ENCODE results near the gene LRP1B. TPM values are rescaled to one million over a fixed set of nuclear protein-coding genes. Genes with fewer than 3 reads are reported as not detected.
"Not testable (repeated sequence)": the region's sequence is repeated elsewhere in the genome, so short reads cannot be mapped to it uniquely, and the experiment has no call there.

LRP1B gene
- total RNA-seq, 1 donor from 2014 or later: 71.4 TPM

GRCh38 chr2:140680862-140681261 lies 1450.0 kb downstream of the LRP1B start:
- no peak for DNase-seq

GRCh38 chr2:140679752-140680151 lies 1451.1 kb downstream of the LRP1B start:
- DNase-seq: no peak

GRCh38 chr2:140669911-140670310 lies 1460.9 kb downstream of the LRP1B start:
- DNase-seq: no peak

GRCh38 chr2:140667203-140667602 lies 1463.6 kb downstream of the LRP1B start:
- no peak for DNase-seq

- no peak for DNase-seq
Measured at GRCh38 chr2:140662504-140662903, 1468.3 kb downstream of the LRP1B start.

DNA sequence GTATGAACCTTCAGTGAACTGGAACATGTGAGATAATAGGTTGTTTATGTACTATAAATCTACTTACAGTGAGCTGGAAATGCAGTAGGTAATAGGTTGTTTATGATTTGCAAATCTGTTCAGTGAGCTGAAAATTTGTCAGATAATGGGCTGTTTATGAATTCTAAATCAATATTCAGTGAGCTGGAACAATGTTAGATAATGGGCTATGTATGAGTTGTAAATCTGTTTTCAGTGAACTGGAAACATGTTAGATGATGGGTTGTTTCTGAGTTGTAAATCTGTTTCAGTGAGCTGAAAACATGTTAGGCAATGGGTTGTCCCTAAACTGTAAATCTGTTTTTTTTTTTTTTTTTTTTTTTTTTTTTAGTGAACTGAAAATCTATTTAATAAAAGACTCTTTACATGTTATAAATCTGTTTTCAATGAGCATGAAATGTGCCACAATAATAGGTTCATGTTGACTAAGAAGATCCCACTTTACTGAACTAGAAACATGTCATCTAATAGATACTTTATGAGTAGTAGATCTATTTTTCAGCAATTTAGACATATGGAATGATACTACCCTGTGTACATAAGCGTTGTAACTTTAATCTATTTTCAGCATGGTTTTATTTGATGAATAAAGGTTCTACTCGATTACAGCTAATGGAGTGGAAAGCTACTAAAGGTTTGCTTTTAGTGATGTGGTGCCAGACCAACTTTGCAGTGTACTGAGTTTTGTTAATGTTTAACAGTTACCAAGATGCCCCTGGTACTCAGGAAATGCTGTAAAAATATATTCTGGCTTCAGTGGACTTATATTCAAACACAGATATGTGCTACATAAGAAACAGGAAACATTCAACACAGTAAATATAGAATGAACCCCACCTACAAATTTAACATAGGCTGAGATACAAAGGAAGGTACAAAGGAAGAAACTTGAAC lies 1471.8 kb downstream of the LRP1B start:
- DNase-seq: no peak

DNA sequence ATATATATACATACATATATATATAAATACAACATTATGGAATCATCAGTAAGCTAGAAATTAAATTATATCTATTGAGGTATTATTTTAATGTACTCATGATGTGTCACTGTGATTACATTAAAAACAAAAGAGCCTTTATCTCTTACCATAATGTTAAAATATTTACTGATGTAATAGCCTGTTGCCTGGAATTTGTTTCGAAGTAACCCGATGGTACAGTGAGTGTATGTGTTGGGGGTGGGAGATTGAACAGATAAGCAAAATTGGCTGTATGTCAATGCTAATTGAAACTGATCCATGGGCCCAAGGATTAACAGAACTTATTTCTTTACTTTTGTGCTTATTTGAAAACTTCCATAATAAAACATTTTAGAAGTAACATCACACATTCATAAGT lies 1473.2 kb downstream of the LRP1B start:
- DNase-seq: no peak

GRCh38 chr2:140654565-140654964 lies 1476.3 kb downstream of the LRP1B start:
- DNase-seq: no peak

DNA sequence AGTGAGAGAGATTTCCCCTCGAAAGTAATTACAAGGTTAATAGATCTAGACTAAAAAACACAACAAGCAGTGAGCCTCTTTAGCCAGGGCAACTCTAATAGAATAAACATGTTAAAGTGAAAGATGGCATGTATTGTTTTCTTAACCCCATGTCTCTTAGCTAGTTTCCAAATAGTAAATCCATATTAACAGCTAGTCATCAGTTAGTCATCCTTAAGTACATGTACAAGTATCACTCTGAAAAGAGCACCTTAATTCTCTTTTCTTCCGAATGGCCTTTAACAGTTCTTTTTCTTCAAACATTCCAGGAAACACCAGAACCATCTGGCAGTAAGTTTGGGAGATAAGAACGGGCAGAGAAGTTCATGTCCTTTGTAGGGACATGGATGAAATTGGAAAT lies 1480.0 kb downstream of the LRP1B start:
- no peak for DNase-seq

- DNase-seq: not testable (repeated sequence)
Measured at GRCh38 chr2:140650134-140650533, 1480.7 kb downstream of the LRP1B start.

DNA sequence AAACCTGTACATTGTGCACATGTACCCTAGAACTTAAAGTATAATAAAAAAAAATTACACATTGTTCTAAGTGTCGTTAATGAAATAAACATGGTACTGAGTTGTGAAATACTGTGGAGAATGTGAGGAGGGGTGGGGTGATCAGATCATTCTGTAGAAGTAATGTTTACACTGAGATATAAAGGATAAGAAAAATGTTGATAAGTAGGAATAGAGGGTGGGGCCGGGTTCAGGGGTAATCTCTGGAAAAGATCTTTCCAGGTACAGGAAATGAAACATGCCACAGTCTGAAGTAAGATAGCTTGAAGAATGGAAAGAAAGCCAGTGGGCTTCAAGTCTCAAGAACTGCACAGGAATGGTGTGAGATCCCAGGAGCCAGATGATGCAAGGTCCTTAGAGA lies 1482.4 kb downstream of the LRP1B start:
- DNase-seq: no peak

GRCh38 chr2:140643761-140644187 lies 1487.0 kb downstream of the LRP1B start:
- no peak for DNase-seq

DNA sequence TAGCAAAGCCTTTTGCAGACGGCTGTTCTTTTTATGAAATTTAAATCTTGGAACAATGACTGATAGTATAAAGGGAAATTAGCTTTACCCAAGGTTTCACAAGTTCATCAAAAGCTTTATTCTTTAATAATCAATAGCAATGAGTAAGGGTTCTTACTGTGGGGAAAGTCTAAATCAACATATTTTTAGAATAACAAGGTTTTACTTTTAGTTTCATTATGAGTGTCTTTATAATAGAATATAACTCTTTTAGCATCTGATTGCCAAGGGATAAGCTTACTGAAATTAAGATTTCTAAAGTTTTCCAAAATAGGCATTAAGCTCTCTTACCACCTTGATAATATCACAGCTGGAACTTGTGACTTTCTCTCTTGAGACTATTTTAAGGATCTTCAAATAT lies 1489.7 kb downstream of the LRP1B start:
- DNase-seq: no peak

DNA sequence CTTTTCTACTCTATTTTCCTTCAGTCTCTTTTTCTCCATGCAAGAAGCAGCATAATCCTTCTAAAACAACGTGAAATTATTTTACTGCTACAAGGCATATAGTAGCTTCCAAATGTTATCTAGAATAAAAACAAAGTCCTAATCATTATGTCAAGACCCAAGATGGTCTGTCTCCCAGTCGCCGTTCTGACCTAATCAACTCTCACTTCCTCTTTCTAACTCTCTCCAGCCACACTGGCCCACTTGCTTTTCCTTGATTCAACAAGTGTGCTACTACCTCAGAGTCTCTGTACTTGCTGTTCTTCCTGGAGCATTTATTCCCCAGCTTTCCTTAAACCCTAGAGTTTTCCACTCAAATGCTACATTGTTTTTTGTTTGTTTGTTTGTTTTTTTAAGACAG lies 1491.2 kb downstream of the LRP1B start:
- no peak for DNase-seq

- DNase-seq: no peak
Measured at GRCh38 chr2:140630557-140630956, 1500.3 kb downstream of the LRP1B start.

DNA sequence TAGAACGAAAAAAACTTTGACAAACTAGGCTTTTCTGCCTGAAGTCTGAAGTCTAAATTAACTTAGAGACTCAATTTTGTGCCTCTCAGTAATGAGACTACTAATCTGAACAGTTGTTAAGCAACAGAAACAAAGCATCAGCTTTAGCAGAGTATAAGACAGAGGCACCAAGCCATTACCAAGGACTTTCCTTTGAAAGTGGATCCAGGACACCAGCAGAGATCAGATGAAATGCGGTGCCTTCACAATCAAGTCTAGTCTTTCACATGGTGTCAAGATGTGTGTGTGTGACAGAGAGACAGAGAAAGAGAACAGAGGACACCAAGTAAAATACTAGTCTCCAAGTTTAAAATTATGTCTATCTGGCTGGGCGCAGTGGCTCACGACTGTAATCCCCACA lies 1502.9 kb downstream of the LRP1B start:
- no peak for DNase-seq

DNA sequence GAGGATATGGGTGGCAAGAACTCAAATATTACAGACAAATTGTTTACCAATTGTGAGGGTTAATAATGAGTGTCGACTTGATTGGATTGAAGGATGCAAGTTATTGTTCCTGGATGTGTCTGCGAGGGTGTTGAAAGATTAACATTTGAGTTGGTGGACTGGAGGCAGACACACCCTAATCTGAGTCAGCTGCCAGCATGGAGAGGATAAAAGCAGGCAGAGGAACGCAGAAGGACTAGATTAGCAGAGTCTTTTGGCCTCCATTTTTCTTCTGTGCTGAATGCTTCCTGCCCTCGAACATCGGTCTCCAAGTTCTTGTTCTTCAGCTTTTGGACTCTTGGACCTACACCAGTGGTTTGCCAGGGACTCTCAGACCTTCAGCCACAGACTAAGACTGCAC lies 1503.7 kb downstream of the LRP1B start:
- no peak for DNase-seq

- DNase-seq: no peak
Measured at GRCh38 chr2:140624200-140624599, 1506.6 kb downstream of the LRP1B start.

DNA sequence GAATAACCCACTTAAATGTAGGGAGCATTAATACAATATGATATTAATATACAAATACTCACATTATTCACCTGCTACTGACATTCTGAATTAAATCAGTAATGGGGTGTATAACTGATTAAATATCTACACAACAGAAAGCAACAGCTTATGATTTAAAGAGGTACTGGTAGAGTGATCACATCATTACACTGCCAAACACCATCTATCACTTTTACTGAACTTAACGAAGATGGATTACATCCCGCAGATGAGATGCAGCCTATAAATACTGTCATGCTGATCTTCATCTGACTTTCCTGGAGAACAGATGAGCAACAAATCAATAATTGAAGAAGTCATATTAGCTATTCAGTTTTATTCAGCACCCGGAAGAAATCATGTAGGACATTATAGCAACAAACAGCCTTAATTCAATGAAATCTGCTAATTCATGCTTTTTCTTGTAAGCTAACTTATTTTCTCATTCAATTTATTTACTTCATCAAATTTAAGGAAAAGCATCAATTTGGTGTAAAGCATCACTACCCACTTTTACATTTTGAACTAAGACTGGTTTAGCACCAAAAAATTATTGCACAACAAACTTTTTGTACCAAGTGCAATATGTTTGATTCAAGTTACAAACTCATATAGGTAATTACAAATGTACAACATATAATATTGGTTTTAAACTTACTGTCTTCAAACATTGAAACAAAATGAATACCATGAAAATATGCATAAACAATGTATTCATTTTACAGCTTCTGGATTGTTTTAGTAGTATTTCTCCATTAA lies 1509.0 kb downstream of the LRP1B start:
- no peak for DNase-seq

GRCh38 chr2:140604788-140605187 lies 1526.0 kb downstream of the LRP1B start:
- no peak for DNase-seq

GRCh38 chr2:140604096-140604495 lies 1526.7 kb downstream of the LRP1B start:
- DNase-seq: no peak

DNA sequence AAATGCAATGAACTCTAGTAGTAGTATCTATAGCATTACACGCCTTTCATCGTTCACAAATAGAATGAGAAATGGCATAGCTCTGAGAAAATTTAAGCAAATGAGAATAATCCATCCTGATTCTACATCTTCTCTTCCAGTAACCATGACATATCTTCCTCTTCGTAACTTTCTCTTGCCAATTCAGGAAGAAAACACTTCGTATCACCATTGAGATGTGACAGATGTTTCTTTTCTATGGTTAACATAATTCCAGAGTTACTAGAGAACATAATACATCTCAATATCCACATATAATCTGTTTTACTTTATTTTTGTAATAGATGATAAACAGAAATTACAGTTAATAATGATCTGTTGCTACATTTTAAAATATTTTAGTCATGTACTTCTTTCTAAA lies 1527.4 kb downstream of the LRP1B start:
- no peak for DNase-seq

- no peak for DNase-seq
Measured at GRCh38 chr2:140601801-140602200, 1529.0 kb downstream of the LRP1B start.

- DNase-seq: no peak
Measured at GRCh38 chr2:140601342-140601741, 1529.5 kb downstream of the LRP1B start.

All from occipital lobe (tissue), 2 donors.